ACHN (cell line): ENCODE results near the gene SLC38A9.
A peak's percentile ranks its signal among the peaks of the same experiment; 100 is the strongest.

Source experiments
- DNase-seq: peaks from one replicate; pipeline ENCODE4 v3.0.0-alpha.2; 2015
- in situ Hi-C: cut with HindIII; loops from 2 replicates; pipeline ENCODE4 v1.10.0; 2017; ENCODE audit warnings: low sequenced_read_pairs, low pct_ligation_motif_present, low pct_unique_long_range_greater_than_20kb

The SLC38A9 gene

GRCh38 chr5:55674340-55674739 lies 37.8 kb downstream of the SLC38A9 start:
- in situ Hi-C loops: no loop called here

GRCh38 chr5:55672477-55672911 lies 39.6 kb downstream of the SLC38A9 start:
- DNase-seq: no peak
- in situ Hi-C loops: no loop called here

More at GRCh38 chr5:55674340-55674739, 37.8 kb downstream of the SLC38A9 start:
- no peak for DNase-seq

GRCh38 chr5:55671975-55672374 lies 40.1 kb downstream of the SLC38A9 start:
- in situ Hi-C loops: no loop called here

GRCh38 chr5:55668356-55668755 lies 43.8 kb downstream of the SLC38A9 start:
- peak; percentile 73 for DNase-seq
- in situ Hi-C loops: no loop called here

More at GRCh38 chr5:55671975-55672374, 40.1 kb downstream of the SLC38A9 start:
- DNase-seq: no peak

- in situ Hi-C loops: no loop called here
- no peak for DNase-seq
These were observed 44.2 kb downstream of the SLC38A9 start for GRCh38 chr5:55667938-55668337.

GRCh38 chr5:55665065-55665464 lies 47.1 kb downstream of the SLC38A9 start:
- in situ Hi-C loops: no loop called here
- no peak for DNase-seq

- in situ Hi-C loops: no loop called here
These were observed 54.7 kb downstream of the SLC38A9 start for GRCh38 chr5:55657443-55657842.

GRCh38 chr5:55650386-55650785 lies 61.7 kb downstream of the SLC38A9 start:
- DNase-seq: no peak
- in situ Hi-C loops: no loop called here

More at GRCh38 chr5:55657443-55657842, 54.7 kb downstream of the SLC38A9 start:
- DNase-seq: no peak

- no peak for DNase-seq
These were observed 62.2 kb downstream of the SLC38A9 start for GRCh38 chr5:55649963-55650362.

GRCh38 chr5:55645304-55645703 lies 66.8 kb downstream of the SLC38A9 start:
- no peak for DNase-seq
- in situ Hi-C loops: no loop called here

More at GRCh38 chr5:55649963-55650362, 62.2 kb downstream of the SLC38A9 start:
- in situ Hi-C loops: no loop called here

- in situ Hi-C loops: no loop called here
- no peak for DNase-seq
These were observed 73.7 kb downstream of the SLC38A9 start for GRCh38 chr5:55638455-55638854.

GRCh38 chr5:55638051-55638450 lies 74.1 kb downstream of the SLC38A9 start:
- in situ Hi-C loops: no loop called here
- DNase-seq: no peak

GRCh38 chr5:55636683-55637082 lies 75.4 kb downstream of the SLC38A9 start:
- in situ Hi-C loops: no loop called here
- peak; percentile 18 for DNase-seq

- DNase-seq: no peak
- in situ Hi-C loops: no loop called here
These were observed 75.9 kb downstream of the SLC38A9 start for GRCh38 chr5:55636177-55636576.

GRCh38 chr5:55634866-55635265 lies 77.3 kb downstream of the SLC38A9 start:
- DNase-seq: no peak
- in situ Hi-C loops: no loop called here

- no peak for DNase-seq
- in situ Hi-C loops: no loop called here
These were observed 77.8 kb downstream of the SLC38A9 start for GRCh38 chr5:55634209-55634805.

GRCh38 chr5:55633574-55634208 lies 78.4 kb downstream of the SLC38A9 start:
- DNase-seq: peak; percentile 35
- in situ Hi-C loops: no loop called here

- no peak for DNase-seq
- in situ Hi-C loops: no loop called here
These were observed 82.3 kb downstream of the SLC38A9 start for GRCh38 chr5:55629815-55630214.

GRCh38 chr5:55626790-55627189 lies 85.3 kb downstream of the SLC38A9 start:
- in situ Hi-C loops: no loop called here
- DNase-seq: no peak

GRCh38 chr5:55625913-55626312 lies 86.2 kb downstream of the SLC38A9 start:
- in situ Hi-C loops: no loop called here
- DNase-seq: no peak
